BLaER1 (cell line): ENCODE data around the gene ENPP7.
A peak's percentile ranks its signal among the peaks of the same experiment; 100 is the strongest.

Source experiments
- H3K27ac ChIP-seq: shearing (Covaris generic); formaldehyde crosslinking; 2 replicates; pipeline ENCODE4 v1.8.1; 2022
- H3K27me3 ChIP-seq: shearing (Covaris generic); formaldehyde crosslinking; 2 replicates; pipeline ENCODE4 v1.8.1; 2022
- H3K36me3 ChIP-seq: shearing (Covaris generic); formaldehyde crosslinking; 2 replicates; pipeline ENCODE4 v1.8.1; 2022
- H3K4me1 ChIP-seq: shearing (Covaris generic); formaldehyde crosslinking; 2 replicates; pipeline ENCODE4 v1.8.1; 2022
- H3K4me2 ChIP-seq: shearing (Covaris generic); formaldehyde crosslinking; 2 replicates; pipeline ENCODE4 v1.8.1; 2022
- H3K4me3 ChIP-seq: shearing (Covaris generic); formaldehyde crosslinking; 2 replicates; pipeline ENCODE4 v1.8.1; 2022
- H3K9ac ChIP-seq: shearing (Covaris generic); formaldehyde crosslinking; 2 replicates; pipeline ENCODE4 v1.8.1; 2022
- H3K9me3 ChIP-seq: shearing (Covaris generic); formaldehyde crosslinking; 2 replicates; pipeline ENCODE4 v1.8.1; 2022
- H4K20me1 ChIP-seq: shearing (Covaris generic); formaldehyde crosslinking; 2 replicates; pipeline ENCODE4 v1.8.1; 2022
- Cebpa-rat ChIP-seq: shearing (Covaris generic); IDR thresholded peaks from 2 replicates; pipeline ENCODE4 v1.8.1; 2022

Gene ENPP7

GRCh38 chr17:79788989-79789942, 58.5 kb downstream of the ENPP7 start:
- Histone ChIP-seq H3K27me3 (peaks cover 88% of the 10 kb centered on the region), H3K4me2 (peak overlapping the region; percentile 39), H3K27ac (no peak overlapping the region), H3K9ac (no peak overlapping the region), H3K9me3 (no peaks in the 10 kb centered on the region), H3K4me3 (0 out of 2 replicates have a peak overlapping the region, but pooled peaks have one; percentile 28), H4K20me1 (peaks cover 100% of the 10 kb centered on the region), H3K36me3 (peaks cover 37% of the 10 kb centered on the region), H3K4me1 (peaks cover 25% of the 10 kb centered on the region)
- no peak for TF ChIP-seq Cebpa-rat

DNA sequence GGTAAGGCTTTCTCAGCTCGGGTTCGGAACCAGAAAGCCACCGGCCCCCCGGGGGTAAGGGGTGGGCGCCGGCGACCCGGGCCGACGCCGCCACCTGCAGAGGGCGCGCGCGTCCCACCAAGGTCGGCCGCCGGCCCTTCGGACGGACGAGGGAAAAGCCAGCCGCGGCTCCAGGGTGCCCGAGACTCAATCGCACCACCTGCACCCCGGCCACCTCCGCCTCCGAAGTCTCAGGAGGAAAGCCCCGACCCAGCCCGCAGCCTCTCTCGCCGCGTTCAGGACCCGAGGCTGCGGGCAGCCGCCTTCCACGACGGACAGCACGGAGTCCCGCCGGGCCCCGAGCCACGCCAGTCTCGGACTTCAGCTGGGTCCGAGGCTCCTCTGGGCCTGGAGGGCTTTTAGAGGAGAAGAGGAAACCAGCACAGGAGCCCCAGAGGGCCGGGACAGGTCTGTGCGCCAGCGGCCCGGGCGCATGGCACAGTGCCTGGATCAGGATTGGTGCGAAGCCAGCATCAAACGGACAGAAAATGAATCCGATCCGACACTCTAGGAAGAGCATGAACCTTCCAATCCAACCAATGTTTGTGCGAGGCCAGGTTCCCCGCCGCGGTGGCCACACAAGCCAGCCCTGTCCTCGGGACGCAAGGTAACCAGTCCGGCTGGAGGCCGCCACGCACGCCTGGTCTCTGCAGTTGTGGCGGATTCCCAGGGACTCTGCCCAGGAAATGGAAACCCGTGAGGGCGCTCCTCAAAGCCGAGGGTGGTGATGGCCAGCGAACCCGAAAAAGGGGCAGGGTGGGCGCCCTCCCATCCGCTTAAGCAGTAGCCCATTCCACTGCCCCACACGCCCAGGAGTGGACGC, 59.4 kb downstream of the ENPP7 start:
- Histone ChIP-seq H3K9ac (no peak overlapping the region), H3K27me3 (peaks cover 91% of the 10 kb centered on the region), H3K36me3 (peaks cover 36% of the 10 kb centered on the region), H3K27ac (no peak overlapping the region), H3K4me3 (0 out of 2 replicates have a peak overlapping the region, but pooled peaks have one; percentile 28), H3K4me1 (peaks cover 25% of the 10 kb centered on the region), H4K20me1 (peaks cover 100% of the 10 kb centered on the region), H3K9me3 (no peaks in the 10 kb centered on the region), H3K4me2 (peak overlapping the region; percentile 39)
- TF ChIP-seq Cebpa-rat = no peak

GRCh38 chr17:79790805-79791734, 60.3 kb downstream of the ENPP7 start:
- H3K27ac ChIP-seq = no peak overlapping the region
- peaks cover 98% of the 10 kb centered on the region for H4K20me1 ChIP-seq
- TF ChIP-seq Cebpa-rat = no peak
- peaks cover 29% of the 10 kb centered on the region for H3K36me3 ChIP-seq
- H3K27me3 ChIP-seq = peaks cover 94% of the 10 kb centered on the region
- H3K9me3 ChIP-seq = no peaks in the 10 kb centered on the region
- no peak overlapping the region for H3K9ac ChIP-seq
- peaks cover 30% of the 10 kb centered on the region for H3K4me1 ChIP-seq
- no peak overlapping the region for H3K4me3 ChIP-seq
- H3K4me2 ChIP-seq = no peak overlapping the region

DNA sequence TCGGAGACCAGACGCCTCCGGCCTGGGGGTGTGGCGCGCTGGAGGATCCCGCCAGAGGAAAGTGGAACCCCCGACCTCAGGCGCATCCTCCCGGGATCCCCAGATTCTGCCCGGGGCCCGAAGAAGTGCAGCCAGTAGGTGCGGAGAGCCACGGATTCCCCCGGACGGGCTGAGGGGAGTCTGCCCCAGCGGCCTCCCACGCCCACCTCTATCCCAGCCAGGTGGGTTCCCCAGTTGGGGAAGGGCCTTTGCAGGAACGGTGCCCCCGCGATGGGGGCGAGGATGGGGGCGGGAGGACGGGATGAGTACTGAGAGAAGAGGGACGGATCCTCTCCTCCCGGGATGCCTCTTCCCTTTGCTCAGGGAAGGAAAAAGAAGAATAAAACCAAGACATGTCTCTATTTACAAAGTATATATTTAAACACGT, 61.0 kb downstream of the ENPP7 start:
- peaks cover 96% of the 10 kb centered on the region for H4K20me1 ChIP-seq
- peaks cover 34% of the 10 kb centered on the region for H3K4me1 ChIP-seq
- no peak overlapping the region for H3K27ac ChIP-seq
- peaks cover 22% of the 10 kb centered on the region for H3K36me3 ChIP-seq
- H3K9ac ChIP-seq = no peak overlapping the region
- peaks cover 87% of the 10 kb centered on the region for H3K27me3 ChIP-seq
- no peaks in the 10 kb centered on the region for H3K9me3 ChIP-seq
- no peak overlapping the region for H3K4me2 ChIP-seq
- no peak for TF ChIP-seq Cebpa-rat
- H3K4me3 ChIP-seq = no peak overlapping the region
